Measurements from ENCODE around the gene TRPM2. TPM values are rescaled to one million over a fixed set of nuclear protein-coding genes. Genes with fewer than 3 reads are reported as not detected.

Gene TRPM2
- total and polyA plus RNA-seq, 2 of the 4 experiments (the other 2 are of a cell fraction): not detected

GRCh38 chr21:44426663-44427191 lies 73.3 kb downstream of the TRPM2 start:
- no peak for TF ChIP-seq RAD21 (IDR thresholded peaks at IDR 0.05; ENCODE audit: low read length)
- no peak for TF ChIP-seq MAFK (IDR thresholded peaks at IDR 0.05; ENCODE audit: low read depth, low read length)
- TF ChIP-seq MXI1 (IDR thresholded peaks at IDR 0.05; ENCODE audit: borderline replicate concordance, low read depth, low read length): no peak
- no peak for TF ChIP-seq SMC3 (IDR thresholded peaks at IDR 0.05; ENCODE audit: low read depth, low read length)
- no peak for TF ChIP-seq MAZ (IDR thresholded peaks at IDR 0.05; ENCODE audit: borderline replicate concordance, low read depth, low read length)
- TF ChIP-seq RFX5 (IDR thresholded peaks at IDR 0.05; ENCODE audit: low read depth, low read length): no peak
- TF ChIP-seq BHLHE40 (IDR thresholded peaks at IDR 0.05; ENCODE audit: low read depth, low read length): no peak
- TF ChIP-seq CEBPB (IDR thresholded peaks at IDR 0.05; ENCODE audit: low read depth, low read length): no peak
- TF ChIP-seq CHD1 (IDR thresholded peaks at IDR 0.05; ENCODE audit: low read depth, low read length): no peak
- TF ChIP-seq FOS (IDR thresholded peaks at IDR 0.05; ENCODE audit: low read depth, low read length): no peak
- no peak for TF ChIP-seq CTCF (conservative IDR thresholded peaks at IDR 0.05; ENCODE audit: low read depth, low read length)
- TF ChIP-seq USF2 (IDR thresholded peaks at IDR 0.05; ENCODE audit: low read depth, low read length): no peak
- TF ChIP-seq NFE2L2 (IDR thresholded peaks at IDR 0.05; ENCODE audit: low read depth, low read length): no peak
- in situ Hi-C loops (cut with MboI; ENCODE audit: low sequenced_read_pairs): no loop called here
- CTCF ChIA-PET: no interaction called here

More at GRCh38 chr21:44426663-44427191, 73.3 kb downstream of the TRPM2 start:
- H3K56ac ChIP-seq (ENCODE audit: extremely low read depth, insufficient read depth, low read length): no peak overlapping the region
- H2BK15ac ChIP-seq (ENCODE audit: low read depth, low read length): no peak overlapping the region
- H2BK5ac ChIP-seq (ENCODE audit: low read depth, low read length, poor library complexity, severe bottlenecking): no peak overlapping the region
- no peaks in the 10 kb centered on the region for H4K20me1 ChIP-seq (ENCODE audit: insufficient read depth, low read length)
- H3K27me3 ChIP-seq (ENCODE audit: control insufficient read depth, insufficient read depth, low read length): no peaks in the 10 kb centered on the region
- H3K4me1 ChIP-seq (ENCODE audit: control insufficient read depth, insufficient read depth, low read length): no peaks in the 10 kb centered on the region
- H3K23ac ChIP-seq (ENCODE audit: low read depth, low read length): no peak overlapping the region
- no peak overlapping the region for H3K4ac ChIP-seq (ENCODE audit: low read depth, low read length)
- H3K79me1 ChIP-seq (ENCODE audit: low read depth in 1 of 2, low read length in 2 of 2): no peaks in the 10 kb centered on the region
- no peak overlapping the region for H2BK20ac ChIP-seq (ENCODE audit: low read depth, low read length)
- H2AK5ac ChIP-seq (ENCODE audit: low read depth, low read length): no peak overlapping the region
- DNase-seq (no peak), ATAC-seq (ENCODE audit: low read depth) (no peak)
- H2AFZ ChIP-seq (replicated peaks; ENCODE audit: low read length, poor library complexity): peak overlapping the region; percentile 32
- H2BK120ac ChIP-seq (ENCODE audit: low read depth, low read length): no peak overlapping the region
- no peak overlapping the region for H2AK9ac ChIP-seq (replicated peaks; ENCODE audit: low read depth, low read length, poor library complexity)
- H3K27ac ChIP-seq (ENCODE audit: insufficient read depth, low read length): no peak overlapping the region
- H4K8ac ChIP-seq (ENCODE audit: low read depth in 2 of 2, low read length in 2 of 2): no peak overlapping the region
- H3K4me3 ChIP-seq (ENCODE audit: insufficient read depth, low read depth, low read length): no peak overlapping the region
- no peak overlapping the region for H4K91ac ChIP-seq (ENCODE audit: insufficient read depth, low read depth, low read length)
- intact Hi-C loops (cut with micrococcal nuclease): no loop called here
- H3K9me3 ChIP-seq (ENCODE audit: control insufficient read depth, insufficient read depth, low read length): peaks cover 22% of the 10 kb centered on the region; the same call in 1 of the 2 replicates
- H3K36me3 ChIP-seq (ENCODE audit: control insufficient read depth, insufficient read depth, low read length): no peaks in the 10 kb centered on the region
- H3K9me1 ChIP-seq (ENCODE audit: insufficient read depth, low read length): no peaks in the 10 kb centered on the region
- dilution Hi-C loops (cut with HindIII; ENCODE audit: low sequenced_read_pairs, unreplicated experiment): no loop called here
- H4K5ac ChIP-seq (ENCODE audit: low read depth, low read length): no peak overlapping the region
- no peak overlapping the region for H3K14ac ChIP-seq (replicated peaks; ENCODE audit: low read depth, low read length)
- H3K9ac ChIP-seq (ENCODE audit: low read depth, low read length): no peak overlapping the region
- BruUV-seq (replicated peaks): no TSS peak
- H3K4me2 ChIP-seq (ENCODE audit: low read depth, low read length): no peak overlapping the region
- no peak overlapping the region for H3K18ac ChIP-seq (ENCODE audit: low read depth, low read length)
- 69% methylated on average over 5 of the region's 21 CpGs; no CpG with 5 or more reads in 1 of the 2 experiments for WGBS, 2 experiments (ENCODE audit: extremely low coverage in 2 of 2, insufficient read length in 1 of 2)
- POLR2A ChIA-PET (ENCODE audit: unreplicated experiment): no interaction called here

All from IMR-90 (cell line).